Raji (cell line): ENCODE results near the gene NLRP10.

Experiments used
- POLR2A ChIP-seq: IDR thresholded peaks from 2 replicates; pipeline ENCODE4 v1.6.1; 2011; ENCODE audit warnings: low read depth, low read length, control low read depth; ENCODE audit not compliant: insufficient read depth

NLRP10 gene

GRCh38 chr11:7941146-7941545 lies 24.1 kb downstream of the NLRP10 start:
- TF ChIP-seq POLR2A, result no peak

GRCh38 chr11:7936615-7937014 lies 28.6 kb downstream of the NLRP10 start:
- TF ChIP-seq POLR2A, result no peak

- TF ChIP-seq POLR2A, result no peak
Measured at GRCh38 chr11:7931168-7931567, 34.1 kb downstream of the NLRP10 start, which contains the start of gene OR10A6. OR10A6 (minus strand) TSS chr11:7931268; CDS start chr11:7928662, 2,606 bp downstream.

- no peak for TF ChIP-seq POLR2A
Measured at GRCh38 chr11:7927635-7928034, 37.6 kb downstream of the NLRP10 start.

- no peak for TF ChIP-seq POLR2A
Measured at GRCh38 chr11:7924536-7924935, 40.7 kb downstream of the NLRP10 start.

GRCh38 chr11:7918141-7918540 lies 47.1 kb downstream of the NLRP10 start:
- no peak for TF ChIP-seq POLR2A
